SK-N-SH (cell line): ENCODE data around the gene LRRN4CL.

Source experiments
- EP300 ChIP-seq, 2 experiments: IDR thresholded peaks; 2 replicates each; pipeline versions ENCODE4 v1.4.0 to v1.6.1; 2012; ENCODE audit warnings: borderline replicate concordance in 1 of 2, low read depth in 1 of 2, low read length in 1 of 2
- NRF1 ChIP-seq: IDR thresholded peaks from 2 replicates; pipeline ENCODE4 v1.6.1; 2012; ENCODE audit warnings: low read depth, mild to moderate bottlenecking, low read length
- TAF1 ChIP-seq: IDR thresholded peaks from 2 replicates; pipeline ENCODE4 v1.6.1; 2012; ENCODE audit warnings: low read depth, mild to moderate bottlenecking, low read length, moderate library complexity, borderline replicate concordance
- TCF12 ChIP-seq: IDR thresholded peaks from 2 replicates; pipeline ENCODE4 v1.4.0; 2012
- TEAD4 ChIP-seq: IDR thresholded peaks from 2 replicates; pipeline ENCODE4 v1.4.0; 2012; ENCODE audit warnings: mild to moderate bottlenecking, borderline replicate concordance; ENCODE audit not compliant: insufficient read depth
- YY1 ChIP-seq: IDR thresholded peaks from 2 replicates; pipeline ENCODE4 v1.4.0; 2012; ENCODE audit warnings: low read depth, mild to moderate bottlenecking
- TF ChIP-seq, protein P1 (sequence below): fragments of 200-600 bp; sonication (generic); IDR thresholded peaks from 2 replicates; pipeline ENCODE4 v1.6.1; 2017; ENCODE audit warnings: antibody characterized with exemption, mild to moderate bottlenecking, moderate library complexity
- TF ChIP-seq, protein P2 (sequence below): IDR thresholded peaks from 2 replicates; pipeline ENCODE4 v1.4.0; 2012; ENCODE audit warnings: low read depth, borderline replicate concordance
- TF ChIP-seq, protein P3 (sequence below): IDR thresholded peaks from 2 replicates; pipeline ENCODE4 v1.4.0; 2012; ENCODE audit warnings: low read depth, borderline replicate concordance

DNA sequence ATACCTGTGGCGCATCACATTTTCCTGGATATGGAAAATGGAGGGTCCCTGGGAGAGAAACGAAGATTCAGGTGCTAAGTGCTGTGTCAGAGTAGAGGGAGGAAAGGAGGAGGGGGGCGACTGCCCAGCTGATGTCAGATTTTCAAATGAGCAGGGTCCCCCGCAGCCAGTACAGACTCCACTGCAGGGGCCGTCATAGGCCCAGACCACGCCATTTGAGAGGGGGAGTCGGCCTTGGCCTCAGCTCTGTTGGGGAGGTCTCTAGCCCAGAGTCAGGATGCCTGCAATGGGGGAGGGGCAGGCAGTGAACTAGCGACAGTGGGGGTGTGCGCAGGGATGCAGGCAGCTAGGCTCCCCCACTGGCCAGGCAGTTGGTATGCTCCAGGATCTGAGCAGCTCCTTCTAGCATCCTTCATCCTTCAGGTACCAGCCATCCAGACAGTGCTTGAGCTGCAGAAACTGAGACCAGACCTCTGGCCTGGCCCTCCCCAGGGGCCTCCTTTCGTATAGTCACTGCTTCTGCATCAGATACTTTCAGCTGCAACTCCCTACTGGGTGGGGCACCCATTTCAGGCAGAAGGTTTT, 18.0 kb upstream of the LRRN4CL start, which contains the start of the genes BSCL2 and GNG3:
- TF ChIP-seq, protein P1, sequence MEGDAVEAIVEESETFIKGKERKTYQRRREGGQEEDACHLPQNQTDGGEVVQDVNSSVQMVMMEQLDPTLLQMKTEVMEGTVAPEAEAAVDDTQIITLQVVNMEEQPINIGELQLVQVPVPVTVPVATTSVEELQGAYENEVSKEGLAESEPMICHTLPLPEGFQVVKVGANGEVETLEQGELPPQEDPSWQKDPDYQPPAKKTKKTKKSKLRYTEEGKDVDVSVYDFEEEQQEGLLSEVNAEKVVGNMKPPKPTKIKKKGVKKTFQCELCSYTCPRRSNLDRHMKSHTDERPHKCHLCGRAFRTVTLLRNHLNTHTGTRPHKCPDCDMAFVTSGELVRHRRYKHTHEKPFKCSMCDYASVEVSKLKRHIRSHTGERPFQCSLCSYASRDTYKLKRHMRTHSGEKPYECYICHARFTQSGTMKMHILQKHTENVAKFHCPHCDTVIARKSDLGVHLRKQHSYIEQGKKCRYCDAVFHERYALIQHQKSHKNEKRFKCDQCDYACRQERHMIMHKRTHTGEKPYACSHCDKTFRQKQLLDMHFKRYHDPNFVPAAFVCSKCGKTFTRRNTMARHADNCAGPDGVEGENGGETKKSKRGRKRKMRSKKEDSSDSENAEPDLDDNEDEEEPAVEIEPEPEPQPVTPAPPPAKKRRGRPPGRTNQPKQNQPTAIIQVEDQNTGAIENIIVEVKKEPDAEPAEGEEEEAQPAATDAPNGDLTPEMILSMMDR: no peak
- no peak for TF ChIP-seq TCF12
- TF ChIP-seq EP300 (IDR thresholded peaks at IDR 0.05; ENCODE audit: borderline replicate concordance in 1 of 2, low read depth in 1 of 2, low read length in 1 of 2): no peak
- TF ChIP-seq, protein P2, sequence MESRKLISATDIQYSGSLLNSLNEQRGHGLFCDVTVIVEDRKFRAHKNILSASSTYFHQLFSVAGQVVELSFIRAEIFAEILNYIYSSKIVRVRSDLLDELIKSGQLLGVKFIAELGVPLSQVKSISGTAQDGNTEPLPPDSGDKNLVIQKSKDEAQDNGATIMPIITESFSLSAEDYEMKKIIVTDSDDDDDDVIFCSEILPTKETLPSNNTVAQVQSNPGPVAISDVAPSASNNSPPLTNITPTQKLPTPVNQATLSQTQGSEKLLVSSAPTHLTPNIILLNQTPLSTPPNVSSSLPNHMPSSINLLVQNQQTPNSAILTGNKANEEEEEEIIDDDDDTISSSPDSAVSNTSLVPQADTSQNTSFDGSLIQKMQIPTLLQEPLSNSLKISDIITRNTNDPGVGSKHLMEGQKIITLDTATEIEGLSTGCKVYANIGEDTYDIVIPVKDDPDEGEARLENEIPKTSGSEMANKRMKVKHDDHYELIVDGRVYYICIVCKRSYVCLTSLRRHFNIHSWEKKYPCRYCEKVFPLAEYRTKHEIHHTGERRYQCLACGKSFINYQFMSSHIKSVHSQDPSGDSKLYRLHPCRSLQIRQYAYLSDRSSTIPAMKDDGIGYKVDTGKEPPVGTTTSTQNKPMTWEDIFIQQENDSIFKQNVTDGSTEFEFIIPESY: no peak
- no peak for TF ChIP-seq TAF1
- TF ChIP-seq TEAD4: no peak
- TF ChIP-seq, protein P3, sequence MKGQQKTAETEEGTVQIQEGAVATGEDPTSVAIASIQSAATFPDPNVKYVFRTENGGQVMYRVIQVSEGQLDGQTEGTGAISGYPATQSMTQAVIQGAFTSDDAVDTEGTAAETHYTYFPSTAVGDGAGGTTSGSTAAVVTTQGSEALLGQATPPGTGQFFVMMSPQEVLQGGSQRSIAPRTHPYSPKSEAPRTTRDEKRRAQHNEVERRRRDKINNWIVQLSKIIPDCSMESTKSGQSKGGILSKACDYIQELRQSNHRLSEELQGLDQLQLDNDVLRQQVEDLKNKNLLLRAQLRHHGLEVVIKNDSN: no peak
- TF ChIP-seq NRF1: no peak
- no peak for TF ChIP-seq YY1
